ENCODE measurements around the gene MED10. TPM values are rescaled to one million over a fixed set of nuclear protein-coding genes. Genes with fewer than 3 reads are reported as not detected.
A peak's percentile ranks its signal among the peaks of the same experiment; 100 is the strongest.

The MED10 gene
- total and polyA plus RNA-seq, 5 experiments from 2014 or later = 70.0 to 108 (median 101) TPM

- POLR2A ChIA-PET = no interaction called here
- no peak for DNase-seq
- Mint-ChIP-seq H3K4me3 (no peak overlapping the region), H3K27me3 (peaks cover 1 to 12% (median 10%) of the 10 kb centered on the region in 5 donors), H3K27ac (no peak overlapping the region), H3K4me1 (peaks cover 4 to 12% (median 11%) of the 10 kb centered on the region in 4 donors), H3K36me3 (peaks cover 0 to 1% (median 0%) of the 10 kb centered on the region in 3 donors), H3K9me3 (no peaks in the 10 kb centered on the region)
- no peak for ATAC-seq
Observed at GRCh38 chr5:6383376-6383775, 5.0 kb upstream of the MED10 start.

- no peak for DNase-seq
- Mint-ChIP-seq H3K4me1 (peaks cover 16 to 50% (median 45%) of the 10 kb centered on the region in 4 donors), H3K27me3 (peaks cover 1 to 10% (median 7%) of the 10 kb centered on the region in 5 donors), H3K36me3 (peaks cover 0 to 34% (median 7%) of the 10 kb centered on the region in 3 donors), H3K27ac (peak overlapping the region; percentile 95 to 99 (median 98)), H3K9me3 (no peaks in the 10 kb centered on the region), H3K4me3 (peak overlapping the region; percentile 97 to 100 (median 99))
- no peak for ATAC-seq
- POLR2A ChIA-PET = interaction anchor here (1.1 kb wide), 1 partner anchor 11 kb away, joined by 3 read pairs; no protein-coding TSS in a partner anchor
Observed at GRCh38 chr5:6379246-6379645, 899 bp upstream of the MED10 start.

- no peak for ATAC-seq
- H3K4me3 Mint-ChIP-seq = peak overlapping the region; percentile 97 to 100 (median 99)
- H3K27me3 Mint-ChIP-seq = peaks cover 1 to 5% (median 4%) of the 10 kb centered on the region in 5 donors
- no peak for DNase-seq
- no peaks in the 10 kb centered on the region for H3K9me3 Mint-ChIP-seq
- H3K36me3 Mint-ChIP-seq = peaks cover 2 to 39% (median 10%) of the 10 kb centered on the region in 3 donors
- peaks cover 16 to 55% (median 50%) of the 10 kb centered on the region in 4 donors for H3K4me1 Mint-ChIP-seq
- POLR2A ChIA-PET = interaction anchor here (0.6 to 1.3 kb wide), 8 partner anchors 11 to 957 kb away, joined by 3 to 16 read pairs (median 4); partner anchors contain the start of genes ICE1, NSUN2, SRD5A1 and TENT4A
- peak overlapping the region; percentile 95 to 99 (median 98) for H3K27ac Mint-ChIP-seq
Observed at GRCh38 chr5:6378766-6379103, 388 bp upstream of the MED10 start.

GRCh38 chr5:6377582-6377904 is 804 bp downstream of the MED10 start:
- H3K4me3 Mint-ChIP-seq = peak overlapping the region; percentile 97 to 100 (median 99)
- no peaks in the 10 kb centered on the region for H3K9me3 Mint-ChIP-seq
- H3K36me3 Mint-ChIP-seq = peaks cover 10 to 51% (median 19%) of the 10 kb centered on the region in 3 donors
- DNase-seq (peak in 2 of 10 donors; percentile 22 to 28), ATAC-seq (no peak)
- POLR2A ChIA-PET = interaction anchor here (0.6 to 1.2 kb wide), 4 partner anchors 10 to 335 kb away, joined by 3 to 4 read pairs (median 4); partner anchors contain the start of gene TENT4A
- peak overlapping the region; percentile 95 to 99 (median 98) for H3K27ac Mint-ChIP-seq
- peaks cover 0 to 1% (median 0%) of the 10 kb centered on the region in 5 donors for H3K27me3 Mint-ChIP-seq
- H3K4me1 Mint-ChIP-seq = peaks cover 20 to 62% (median 58%) of the 10 kb centered on the region in 4 donors

- H3K9me3 Mint-ChIP-seq = no peaks in the 10 kb centered on the region
- H3K4me3 Mint-ChIP-seq = peak overlapping the region; percentile 97 to 100 (median 99)
- peak overlapping the region; percentile 95 to 99 (median 98) for H3K27ac Mint-ChIP-seq
- ATAC-seq = no peak
- H3K4me1 Mint-ChIP-seq = peaks cover 21 to 62% (median 59%) of the 10 kb centered on the region in 4 donors
- peaks cover 11 to 56% (median 20%) of the 10 kb centered on the region in 3 donors for H3K36me3 Mint-ChIP-seq
- DNase-seq = no peak
- peaks cover 0 to 1% (median 0%) of the 10 kb centered on the region in 5 donors for H3K27me3 Mint-ChIP-seq
- POLR2A ChIA-PET = interaction anchor here (0.6 to 1.2 kb wide), 4 partner anchors 9 to 339 kb away, joined by 3 to 4 read pairs (median 3); no protein-coding TSS in a partner anchor
Observed at GRCh38 chr5:6376974-6377520, 1.3 kb downstream of the MED10 start.

GRCh38 chr5:6373081-6373846 is 5.1 kb downstream of the MED10 start:
- H3K27ac Mint-ChIP-seq = peak overlapping the region in 6 of 10 donors; percentile 16 to 80 (median 30)
- ATAC-seq (no peak), DNase-seq (no peak)
- no peaks in the 10 kb centered on the region for H3K27me3 Mint-ChIP-seq
- H3K9me3 Mint-ChIP-seq = no peaks in the 10 kb centered on the region
- peak overlapping the region in 1 of 10 donors; percentile 57 for H3K4me3 Mint-ChIP-seq
- POLR2A ChIA-PET = no interaction called here
- H3K4me1 Mint-ChIP-seq = peaks cover 18 to 49% (median 48%) of the 10 kb centered on the region in 4 donors
- peaks cover 11 to 88% (median 24%) of the 10 kb centered on the region in 3 donors for H3K36me3 Mint-ChIP-seq

- peak overlapping the region in 1 of 10 donors; percentile 31 for H3K4me3 Mint-ChIP-seq
- peaks cover 14 to 45% (median 43%) of the 10 kb centered on the region in 4 donors for H3K4me1 Mint-ChIP-seq
- H3K9me3 Mint-ChIP-seq = no peaks in the 10 kb centered on the region
- peaks cover 12 to 89% (median 24%) of the 10 kb centered on the region in 3 donors for H3K36me3 Mint-ChIP-seq
- H3K27me3 Mint-ChIP-seq = no peaks in the 10 kb centered on the region
- POLR2A ChIA-PET = no interaction called here
- H3K27ac Mint-ChIP-seq = peak overlapping the region in 4 of 10 donors; percentile 16 to 61 (median 38)
- DNase-seq = no peak
- no peak for ATAC-seq
Observed at GRCh38 chr5:6372251-6373080, 5.9 kb downstream of the MED10 start.

GRCh38 chr5:6371079-6371810 is 7.1 kb downstream of the MED10 start:
- DNase-seq = no peak
- peak in 1 of 2 donors; percentile 20 for ATAC-seq
- POLR2A ChIA-PET = no interaction called here
- H3K4me3 Mint-ChIP-seq = no peak overlapping the region
- H3K36me3 Mint-ChIP-seq = peaks cover 19 to 91% (median 24%) of the 10 kb centered on the region in 3 donors
- peaks cover 12 to 37% (median 32%) of the 10 kb centered on the region in 4 donors for H3K4me1 Mint-ChIP-seq
- H3K27ac Mint-ChIP-seq = peak overlapping the region in 1 of 10 donors; percentile 44
- H3K9me3 Mint-ChIP-seq = no peaks in the 10 kb centered on the region
- no peaks in the 10 kb centered on the region for H3K27me3 Mint-ChIP-seq

- H3K4me1 Mint-ChIP-seq = peaks cover 9 to 32% (median 27%) of the 10 kb centered on the region in 4 donors
- H3K27me3 Mint-ChIP-seq = no peaks in the 10 kb centered on the region
- H3K27ac Mint-ChIP-seq = peak overlapping the region in 4 of 10 donors; percentile 7 to 80 (median 63)
- no peaks in the 10 kb centered on the region for H3K9me3 Mint-ChIP-seq
- ATAC-seq (no peak), DNase-seq (no peak)
- H3K36me3 Mint-ChIP-seq = peaks cover 19 to 87% (median 22%) of the 10 kb centered on the region in 3 donors
- no peak overlapping the region for H3K4me3 Mint-ChIP-seq
- POLR2A ChIA-PET = no interaction called here
Observed at GRCh38 chr5:6370580-6370979, 7.8 kb downstream of the MED10 start.

GRCh38 chr5:6365977-6366590 is 12.3 kb downstream of the MED10 start:
- Mint-ChIP-seq H3K4me3 (no peak overlapping the region), H3K9me3 (peaks cover 0 to 3% (median 0%) of the 10 kb centered on the region in 9 donors), H3K27me3 (no peaks in the 10 kb centered on the region), H3K36me3 (peaks cover 7 to 49% (median 8%) of the 10 kb centered on the region in 3 donors), H3K4me1 (peaks cover 6 to 12% (median 7%) of the 10 kb centered on the region in 4 donors), H3K27ac (peak overlapping the region in 6 of 10 donors; percentile 12 to 89 (median 64))
- POLR2A ChIA-PET = no interaction called here
- peak in 1 of 10 donors; percentile 9 for DNase-seq
- no peak for ATAC-seq

Measured in naive thymus-derived CD8-positive, alpha-beta T cell (primary cell).